CD14-positive monocyte (primary cell): Measurements from ENCODE around the gene EEFSEC. TPM values are rescaled to one million over a fixed set of nuclear protein-coding genes. Genes with fewer than 3 reads are reported as not detected.
A peak's percentile ranks its signal among the peaks of the same experiment; 100 is the strongest.

Experiments used
- DNase-seq, 3 donors: peaks; one replicate each; pipeline ENCODE4 v3.0.0-alpha.2; 2011 to 2022
- H2AFZ ChIP-seq: 2 replicates; pipeline ENCODE4 v1.6.0; 2012; ENCODE audit warnings: mild to moderate bottlenecking, low read depth, low read length, inconsistent platforms; ENCODE audit not compliant: insufficient read depth, poor library complexity, severe bottlenecking
- H3K27ac ChIP-seq, 2 donors: 1 replicate in 1 of 2; 2 replicates in 1 of 2; pipeline ENCODE4 v1.5.1; 2012 to 2013; ENCODE audit warnings: low read length in 2 of 2, control low read depth in 1 of 2, inconsistent platforms in 1 of 2, low read depth in 1 of 2, mild to moderate bottlenecking in 1 of 2
- H3K27me3 ChIP-seq, 2 donors: one replicate each; pipeline versions ENCODE4 v1.6.0 to v1.6.1; 2011 to 2013; ENCODE audit warnings: low read length in 2 of 2; ENCODE audit not compliant: control insufficient read depth in 2 of 2, insufficient read depth in 2 of 2
- H3K36me3 ChIP-seq, 2 donors: replicated peaks in 1 of 2; 1 replicate in 1 of 2; 2 replicates in 1 of 2; pipeline versions ENCODE4 v1.5.1 to v1.6.1; 2012 to 2013; ENCODE audit warnings: low read length in 2 of 2, control low read depth in 1 of 2, inconsistent platforms in 1 of 2, mild to moderate bottlenecking in 1 of 2; ENCODE audit not compliant: insufficient read depth in 2 of 2, control insufficient read depth in 1 of 2
- H3K4me1 ChIP-seq, 2 donors: 1 replicate in 1 of 2; 2 replicates in 1 of 2; pipeline versions ENCODE4 v1.5.1 to v1.6.1; 2012 to 2013; ENCODE audit warnings: low read length in 2 of 2, control low read depth in 1 of 2, inconsistent platforms in 1 of 2, mild to moderate bottlenecking in 1 of 2, moderate library complexity in 1 of 2; ENCODE audit not compliant: insufficient read depth in 2 of 2, control insufficient read depth in 1 of 2
- H3K4me2 ChIP-seq: replicated peaks from 2 replicates; pipeline ENCODE3; 2012; ENCODE audit warnings: low read length, moderate library complexity, mild to moderate bottlenecking; ENCODE audit not compliant: poor library complexity, severe bottlenecking; ENCODE audit errors: extremely low read depth
- H3K4me3 ChIP-seq, 3 experiments: fragments of 200-600 bp in 1 of 3; sonication (generic) in 1 of 3; replicated peaks in 1 of 3; 1 replicate in 2 of 3; 2 replicates in 1 of 3; pipeline ENCODE4 v1.5.1; 2011 to 2013; ENCODE audit warnings: low read length in 3 of 3, mild to moderate bottlenecking in 3 of 3, control low read depth in 2 of 3, low read depth in 2 of 3, inconsistent platforms in 1 of 3, moderate library complexity in 1 of 3
- H3K79me2 ChIP-seq: 2 replicates; pipeline ENCODE4 v1.6.0; 2012; ENCODE audit warnings: mild to moderate bottlenecking, control low read depth, inconsistent platforms, low read length, moderate library complexity; ENCODE audit not compliant: insufficient read depth
- H3K9ac ChIP-seq: 2 replicates; pipeline ENCODE4 v1.6.0; 2017; ENCODE audit warnings: low read length, mild to moderate bottlenecking; ENCODE audit not compliant: insufficient read depth, poor library complexity, severe bottlenecking
- H3K9me3 ChIP-seq, 2 donors: replicated peaks in 1 of 2; 1 replicate in 1 of 2; 2 replicates in 1 of 2; pipeline versions ENCODE4 v1.5.1 to v1.6.1; 2012 to 2013; ENCODE audit warnings: low read length in 2 of 2, control low read depth in 1 of 2; ENCODE audit not compliant: control insufficient read depth in 1 of 2, insufficient read depth in 1 of 2
- H4K20me1 ChIP-seq: 2 replicates; pipeline ENCODE4 v1.6.0; 2012; ENCODE audit warnings: mild to moderate bottlenecking, low read length, control low read depth, moderate library complexity; ENCODE audit not compliant: insufficient read depth
- H3K27ac Mint-ChIP-seq, 7 donors: one replicate each; pipeline ENCODE4 v1.8.0; 2020; ENCODE audit warnings: mild to moderate bottlenecking in 7 of 7, mixed read lengths in 7 of 7, moderate library complexity in 6 of 7, inconsistent platforms in 2 of 7
- H3K27me3 Mint-ChIP-seq, 3 donors: one replicate each; pipeline ENCODE4 v1.8.0; 2021 to 2022; ENCODE audit warnings: low read depth in 3 of 3, mild to moderate bottlenecking in 3 of 3, mixed read lengths in 3 of 3, moderate library complexity in 3 of 3, inconsistent platforms in 1 of 3
- H3K36me3 Mint-ChIP-seq, 2 donors: one replicate each; pipeline ENCODE4 v1.8.0; 2020; ENCODE audit warnings: mixed read lengths in 2 of 2, inconsistent platforms in 1 of 2, mild to moderate bottlenecking in 1 of 2
- H3K4me1 Mint-ChIP-seq: one replicate; pipeline ENCODE4 v1.8.0; 2020; ENCODE audit warnings: mild to moderate bottlenecking, mixed read lengths
- H3K4me3 Mint-ChIP-seq, 2 donors: one replicate each; pipeline ENCODE4 v1.8.0; 2020; ENCODE audit warnings: mild to moderate bottlenecking in 2 of 2, mixed read lengths in 2 of 2, moderate library complexity in 1 of 2
- H3K9me3 Mint-ChIP-seq, 7 donors: one replicate each; pipeline ENCODE4 v1.8.0; 2020 to 2022; ENCODE audit warnings: mixed read lengths in 7 of 7, mild to moderate bottlenecking in 6 of 7, moderate library complexity in 6 of 7, inconsistent platforms in 2 of 7
- CTCF ChIP-seq: fragments of 200-600 bp; IDR thresholded peaks from one replicate; pipeline ENCODE4 v1.8.0; 2022; ENCODE audit warnings: antibody characterized with exemption, mild to moderate bottlenecking
- WGBS: methylation state at CpG from one replicate; pipeline ENCODE4 v1.1.5; 2013; ENCODE audit warnings: missing lambda C conversion rate; ENCODE audit not compliant: insufficient coverage; 5-methylcytosine and 5-hydroxymethylcytosine counted together
- intact Hi-C, 2 donors: fragments of 100-400 bp; cut with micrococcal nuclease; formaldehyde crosslinking; loops; one replicate each; pipeline versions ENCODE4 v1.15.0 to v1.15.1; 2023
- polyA plus RNA-seq, 3 donors: library from polyadenylated mRNA; depleted of rRNA in 1 of 3; unstranded in 2 of 3; stranded (reverse) in 1 of 3; fragments of 300-500 nt in 2 of 3; fragments of >200 nt in 1 of 3; fragmentation: Illumina TruSeq in 2 of 3; gene quantifications; 1 replicate in 2 of 3; 2 replicates in 1 of 3; pipeline ENCODE4 v1.2.3, GENCODE V29; 2012 to 2021

Gene EEFSEC
- polyA plus RNA-seq, 3 donors: 13.3 to 14.9 (median 14.9) TPM

- Histone ChIP-seq H3K79me2 (no peaks in the 10 kb centered on the region), H3K4me3 (no peak overlapping the region), H3K27ac (no peak overlapping the region), H2AFZ (no peak overlapping the region), H3K27me3 (no peaks in the 10 kb centered on the region), H3K36me3 (peaks cover 0 to 7% of the 10 kb centered on the region in 2 donors), H3K4me2 (no peak overlapping the region), H3K9ac (no peak overlapping the region), H3K9me3 (peaks cover 0 to 11% of the 10 kb centered on the region in 2 donors), H3K4me1 (peaks cover 28 to 29% of the 10 kb centered on the region in 2 donors), H4K20me1 (no peaks in the 10 kb centered on the region)
- peaks cover 34% of the 10 kb centered on the region for H3K4me1 Mint-ChIP-seq
- H3K36me3 Mint-ChIP-seq: peaks cover 13 to 16% of the 10 kb centered on the region in 2 donors
- H3K27ac Mint-ChIP-seq: peak overlapping the region in 2 of 7 donors; percentile 10 to 27
- peaks cover 7 to 12% (median 10%) of the 10 kb centered on the region in 7 donors for H3K9me3 Mint-ChIP-seq
- no peak for TF ChIP-seq CTCF
- peaks cover 0 to 2% (median 2%) of the 10 kb centered on the region in 3 donors for H3K27me3 Mint-ChIP-seq
- DNase-seq: no peak
- intact Hi-C loops: no loop called here
- H3K4me3 Mint-ChIP-seq: no peak overlapping the region
- 95% methylated on average over 10 of the region's 15 CpGs for WGBS
Measured at GRCh38 chr3:128412180-128413002, 259.1 kb downstream of the EEFSEC start.

GRCh38 chr3:128413003-128413370, 259.7 kb downstream of the EEFSEC start:
- Histone ChIP-seq H3K27ac (no peak overlapping the region), H3K9ac (no peak overlapping the region), H3K36me3 (peaks cover 0 to 7% of the 10 kb centered on the region in 2 donors), H4K20me1 (no peaks in the 10 kb centered on the region), H2AFZ (no peak overlapping the region), H3K27me3 (no peaks in the 10 kb centered on the region), H3K4me3 (no peak overlapping the region), H3K9me3 (peaks cover 0 to 11% of the 10 kb centered on the region in 2 donors), H3K4me1 (peaks cover 30 to 32% of the 10 kb centered on the region in 2 donors), H3K4me2 (no peak overlapping the region), H3K79me2 (no peaks in the 10 kb centered on the region)
- no peak for TF ChIP-seq CTCF
- H3K4me3 Mint-ChIP-seq: no peak overlapping the region
- 95% methylated on average over 8 of the region's 8 CpGs for WGBS
- peaks cover under 1 to 4% (median 2%) of the 10 kb centered on the region in 3 donors for H3K27me3 Mint-ChIP-seq
- H3K4me1 Mint-ChIP-seq: peaks cover 37% of the 10 kb centered on the region
- peaks cover 7 to 12% (median 10%) of the 10 kb centered on the region in 7 donors for H3K9me3 Mint-ChIP-seq
- H3K27ac Mint-ChIP-seq: peak overlapping the region in 1 of 7 donors; percentile 27
- H3K36me3 Mint-ChIP-seq: peaks cover 13 to 16% of the 10 kb centered on the region in 2 donors
- no peak for DNase-seq
- intact Hi-C loops: no loop called here
